Stimulated activated CD8-positive, alpha-beta memory T cell treated with anti-CD3 and anti-CD28 coated beads, Interleukin-4, amount 100 ng/mL, for 4 hours (primary cell): ENCODE data around the gene RPL34.

Source experiments
- DNase-seq, 2 donors: peaks; one replicate each; pipeline ENCODE4 v3.0.0-alpha.2; 2020; ENCODE audit warnings: low read depth in 2 of 2, low spot score in 1 of 2

The RPL34 gene

GRCh38 chr4:108624263-108625056, 4.1 kb downstream of the RPL34 start:
- no peak for DNase-seq

DNA sequence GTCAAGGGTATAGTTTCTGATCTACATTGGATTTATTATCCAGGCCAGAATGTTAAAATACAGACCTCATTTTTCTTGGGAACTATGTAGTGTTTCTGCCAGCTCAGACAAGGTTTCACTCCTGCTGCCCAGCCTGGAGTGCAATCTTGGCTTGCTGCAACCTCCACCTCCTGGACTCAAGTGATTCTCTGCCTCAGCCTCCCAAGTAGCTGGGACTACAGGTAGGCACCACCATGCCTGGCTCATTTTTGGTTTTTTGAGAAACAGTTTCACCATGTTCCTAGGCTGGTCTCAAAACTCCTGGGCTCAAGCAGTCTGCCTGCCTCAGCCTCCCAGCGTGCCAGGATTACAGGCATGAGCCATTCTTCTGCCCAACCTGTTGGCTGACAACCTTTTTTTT, 5.7 kb downstream of the RPL34 start:
- DNase-seq = no peak

DNA sequence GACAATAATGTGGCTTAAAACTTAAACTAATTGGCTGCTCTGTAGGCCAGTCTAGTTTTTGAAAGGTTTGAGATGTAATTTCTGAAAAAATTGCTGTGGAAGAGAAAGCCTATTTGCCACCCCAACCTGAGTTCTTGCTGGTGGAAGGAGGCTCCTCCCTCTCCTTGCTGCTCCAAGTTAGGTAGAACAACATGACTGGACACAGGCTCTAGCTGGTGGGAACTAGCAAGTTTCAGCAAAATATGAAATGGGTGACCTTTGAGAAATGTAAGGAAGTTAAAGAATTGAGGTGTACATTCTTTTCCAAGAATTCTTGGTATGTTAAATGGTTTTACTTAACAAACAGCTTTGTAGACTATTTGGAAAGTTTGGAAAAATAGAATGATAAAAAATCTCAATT, 8.0 kb downstream of the RPL34 start:
- DNase-seq = no peak

DNA sequence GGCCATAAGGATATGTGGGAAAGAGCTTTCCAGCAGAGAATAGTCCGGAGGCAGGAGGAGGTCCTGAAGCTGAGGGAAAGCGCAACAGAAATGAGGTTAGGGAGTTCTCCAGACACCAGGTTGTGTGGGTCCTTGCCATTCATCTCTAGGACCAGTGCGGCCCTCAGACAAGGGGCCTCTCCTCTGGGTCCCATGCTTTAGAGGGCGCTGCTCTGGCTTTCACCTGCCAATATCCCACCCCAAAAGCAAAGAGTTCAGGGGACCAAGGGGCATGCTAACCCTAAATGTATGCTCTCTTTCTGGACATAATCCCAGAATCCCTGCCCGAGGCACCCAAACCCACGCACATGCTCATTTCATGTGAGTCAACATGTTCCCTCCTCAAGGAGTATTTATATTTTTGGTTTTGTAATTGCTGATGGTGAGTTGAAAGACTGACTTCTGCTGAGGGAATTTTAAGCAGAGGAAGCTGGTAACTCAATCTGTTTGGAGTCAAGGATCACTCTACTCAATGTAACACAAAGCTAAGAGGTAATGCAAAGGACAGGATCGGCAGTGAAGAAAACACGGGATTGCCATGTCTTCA, 14.8 kb downstream of the RPL34 start:
- DNase-seq = no peak

DNA sequence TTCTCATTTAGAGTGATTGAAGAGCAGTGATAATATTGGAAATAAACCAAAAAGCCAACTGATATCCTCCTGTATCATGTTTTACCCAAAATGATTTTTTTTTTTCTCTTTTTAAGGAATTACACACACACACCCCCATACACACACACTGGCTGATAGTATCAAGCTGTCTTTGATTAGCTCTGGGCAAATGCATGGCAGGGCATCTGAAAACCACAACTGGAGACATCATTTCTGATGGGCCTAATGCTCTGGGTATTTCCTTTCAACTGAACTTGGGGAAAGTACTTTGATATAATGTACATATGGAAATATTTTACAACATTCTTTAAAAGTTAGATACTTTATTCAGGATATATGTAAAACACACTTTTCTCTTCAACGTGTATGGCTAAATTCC, 15.9 kb downstream of the RPL34 start:
- no peak for DNase-seq

GRCh38 chr4:108637856-108638255, 17.5 kb downstream of the RPL34 start:
- no peak for DNase-seq

- DNase-seq = no peak
Observed at GRCh38 chr4:108644237-108644636, 23.9 kb downstream of the RPL34 start.

DNA sequence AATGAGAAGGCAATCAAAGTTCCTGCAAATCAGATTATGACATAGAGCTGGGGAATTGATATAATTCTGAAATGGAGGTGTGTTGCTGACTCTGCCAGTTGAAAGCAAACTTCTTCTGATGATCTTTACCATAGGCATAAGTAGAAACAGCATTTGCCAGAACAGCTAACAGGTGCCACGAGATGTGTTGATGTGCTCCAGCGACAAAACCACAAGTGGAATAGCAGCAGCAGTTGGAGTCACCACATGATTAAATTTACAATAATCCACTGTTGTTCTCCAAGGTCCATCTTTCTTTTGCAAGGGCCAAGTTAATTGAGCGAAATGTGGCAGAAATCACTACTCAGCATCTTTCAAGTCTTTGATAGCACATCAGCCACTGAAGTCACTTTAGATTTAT, 26.3 kb downstream of the RPL34 start:
- no peak for DNase-seq

- DNase-seq = no peak
Observed at GRCh38 chr4:108649863-108650211, 29.5 kb downstream of the RPL34 start.

- DNase-seq = peak; percentile 85 to 90
Observed at GRCh38 chr4:108650212-108651013, 30.0 kb downstream of the RPL34 start, which contains the start of gene OSTC. OSTC (plus strand) TSS chr4:108650599; CDS start chr4:108650656, 57 bp downstream.

- no peak for DNase-seq
Observed at GRCh38 chr4:108651014-108651791, 30.8 kb downstream of the RPL34 start.

DNA sequence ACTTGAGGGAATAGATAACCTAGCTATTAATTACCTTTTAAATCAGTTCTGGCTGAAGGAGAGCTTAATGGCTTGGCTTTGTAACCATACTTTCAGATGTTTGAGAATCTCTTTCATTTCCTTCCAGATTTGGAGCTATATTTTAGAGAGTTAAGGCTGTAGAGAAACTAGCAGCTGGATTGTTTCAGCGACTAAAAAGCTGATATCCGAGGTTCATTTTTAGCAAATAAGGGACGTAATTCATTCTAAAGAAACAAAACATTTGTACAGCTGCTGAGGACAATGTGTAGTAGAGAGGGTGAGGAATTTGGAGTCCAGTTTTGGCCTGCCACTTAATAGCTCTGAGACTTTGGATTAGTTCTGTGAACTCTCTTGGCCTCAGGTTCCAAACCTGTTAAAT, 42.3 kb downstream of the RPL34 start:
- no peak for DNase-seq

DNA sequence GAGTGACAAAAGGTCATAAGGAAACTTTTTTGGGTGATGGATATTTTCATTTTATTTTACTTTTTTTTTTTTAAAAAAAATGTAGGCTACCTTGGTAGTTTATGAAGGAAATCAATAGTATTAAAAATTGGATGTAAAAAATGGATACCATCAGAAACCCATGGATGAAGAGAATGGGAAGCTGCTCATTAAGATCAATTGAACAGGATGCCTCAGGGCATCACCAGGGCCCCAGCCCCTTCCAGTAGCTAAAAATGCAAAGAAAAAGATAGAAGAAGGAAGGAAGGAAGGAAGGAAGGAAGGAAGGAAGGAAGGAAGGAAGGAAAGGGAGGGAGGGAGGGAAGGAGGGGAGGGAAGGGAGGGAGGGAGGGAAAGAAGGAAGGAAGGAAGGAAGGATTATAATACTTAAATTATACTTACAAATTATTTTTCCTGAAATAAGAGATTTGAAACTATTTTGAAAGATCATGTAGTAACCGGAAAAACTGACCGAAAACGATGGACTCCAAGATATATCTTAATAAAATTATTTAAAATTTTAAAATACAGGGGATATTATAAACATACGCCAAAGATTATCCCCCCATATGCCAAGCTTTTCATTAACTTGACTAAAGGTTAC, 54.1 kb downstream of the RPL34 start:
- DNase-seq = no peak
